Activated CD8-positive, alpha-beta memory T cell treated with anti-CD3 and anti-CD28 coated beads, Interleukin-2, amount 10 ng/mL, durations not matched to agents 7 days and 5 days (primary cell): ENCODE results near the gene MTMR1. TPM values are rescaled to one million over a fixed set of nuclear protein-coding genes. Genes with fewer than 3 reads are reported as not detected.
A peak's percentile ranks its signal among the peaks of the same experiment; 100 is the strongest.

Experiments
- ATAC-seq: fragments of 150-1000 bp; cut with Tn5 transposase; one replicate; pipeline ENCODE4 v1.10.0; 2021; ENCODE audit warnings: moderate library complexity
- CTCF ChIA-PET: fragments of 350-600 bp; sonication (Branson Sonifier 250); formaldehyde crosslinking; loops from one replicate; lab custom pipeline; 2021; ENCODE audit warnings: antibody characterized with exemption; lab: Charles Lee
- DNase-seq: peaks from one replicate; pipeline ENCODE4 v3.0.0-alpha.2; 2020
- H3K27ac Mint-ChIP-seq: one replicate; pipeline ENCODE4 v1.8.0; 2021; ENCODE audit warnings: mild to moderate bottlenecking, mixed read lengths
- H3K27me3 Mint-ChIP-seq: one replicate; pipeline ENCODE4 v1.8.0; 2021; ENCODE audit warnings: mixed read lengths
- H3K36me3 Mint-ChIP-seq: one replicate; pipeline ENCODE4 v1.8.0; 2021; ENCODE audit warnings: mild to moderate bottlenecking, mixed read lengths
- H3K4me1 Mint-ChIP-seq: one replicate; pipeline ENCODE4 v1.8.0; 2021; ENCODE audit warnings: mixed read lengths
- H3K4me3 Mint-ChIP-seq: one replicate; pipeline ENCODE4 v1.8.0; 2021; ENCODE audit warnings: mild to moderate bottlenecking, moderate library complexity, mixed read lengths
- H3K9me3 Mint-ChIP-seq: one replicate; pipeline ENCODE4 v1.8.0; 2022; ENCODE audit warnings: low read depth, mixed read lengths
- total RNA-seq, 2 experiments: library from RNA; stranded (reverse); gene quantifications; one replicate each; pipeline ENCODE4 v1.2.3, GENCODE V29; 2021

MTMR1 gene
- total RNA-seq, result 10 to 100 TPM; 32.7 to 34.7 TPM

- peak within 1 kb of the TSS; percentile 99 for H3K27ac Mint-ChIP-seq
- no peaks in the 10 kb centered on the region for H3K27me3 Mint-ChIP-seq
- CTCF ChIA-PET, result interaction anchor here (1.0 to 1.6 kb wide), 5 partner anchors 9 to 27 kb away, joined by 3 to 8 read pairs (median 3); no protein-coding TSS in a partner anchor
- H3K36me3 Mint-ChIP-seq, result peaks cover 25% of the 10 kb centered on the region
- peak within 1 kb of the TSS; percentile 86 for H3K4me3 Mint-ChIP-seq
- ATAC-seq (peak; percentile 68), DNase-seq (peak; percentile 61)
- no peaks in the 10 kb centered on the region for H3K9me3 Mint-ChIP-seq
- H3K4me1 Mint-ChIP-seq, result peaks cover 77% of the 10 kb centered on the region
Observed at GRCh38 chrX:150692831-150693724, at the start of gene MTMR1. MTMR1 (plus strand) TSS chrX:150693396; CDS start chrX:150693531, 135 bp downstream.

GRCh38 chrX:150643958-150644357, 49.2 kb upstream of the MTMR1 start:
- no peak overlapping the region for H3K27ac Mint-ChIP-seq

GRCh38 chrX:150644422-150644821, 48.8 kb upstream of the MTMR1 start:
- H3K4me3 Mint-ChIP-seq, result no peak overlapping the region
- DNase-seq, result no peak
- no peak overlapping the region for H3K27ac Mint-ChIP-seq
- peaks cover 17% of the 10 kb centered on the region for H3K36me3 Mint-ChIP-seq
- CTCF ChIA-PET, result interaction anchor here (1.0 to 1.4 kb wide), 2 partner anchors 18 to 57 kb away, joined by 3 read pairs; no protein-coding TSS in a partner anchor
- H3K9me3 Mint-ChIP-seq, result no peaks in the 10 kb centered on the region
- no peaks in the 10 kb centered on the region for H3K27me3 Mint-ChIP-seq
- no peak for ATAC-seq
- no peaks in the 10 kb centered on the region for H3K4me1 Mint-ChIP-seq

More at GRCh38 chrX:150643958-150644357, 49.2 kb upstream of the MTMR1 start:
- Mint-ChIP-seq H3K4me1 (no peaks in the 10 kb centered on the region), H3K4me3 (no peak overlapping the region), H3K27me3 (no peaks in the 10 kb centered on the region), H3K36me3 (peaks cover 17% of the 10 kb centered on the region), H3K9me3 (no peaks in the 10 kb centered on the region)
- CTCF ChIA-PET, result interaction anchor here (1.4 kb wide), 1 partner anchor 19 kb away, joined by 3 read pairs; no protein-coding TSS in a partner anchor
- DNase-seq (no peak), ATAC-seq (no peak)

GRCh38 chrX:150647331-150647730, 45.9 kb upstream of the MTMR1 start:
- Mint-ChIP-seq H3K4me3 (no peak overlapping the region), H3K36me3 (peaks cover 18% of the 10 kb centered on the region), H3K27me3 (no peaks in the 10 kb centered on the region), H3K4me1 (no peaks in the 10 kb centered on the region), H3K9me3 (no peaks in the 10 kb centered on the region), H3K27ac (no peak overlapping the region)
- CTCF ChIA-PET, result no interaction called here
- DNase-seq, result no peak
- ATAC-seq, result no peak

- no peak for DNase-seq
- H3K27ac Mint-ChIP-seq, result no peak overlapping the region
- no peaks in the 10 kb centered on the region for H3K27me3 Mint-ChIP-seq
- ATAC-seq, result no peak
- peaks cover 21% of the 10 kb centered on the region for H3K36me3 Mint-ChIP-seq
- H3K4me1 Mint-ChIP-seq, result no peaks in the 10 kb centered on the region
- CTCF ChIA-PET, result no interaction called here
- no peaks in the 10 kb centered on the region for H3K9me3 Mint-ChIP-seq
- no peak overlapping the region for H3K4me3 Mint-ChIP-seq
Observed at GRCh38 chrX:150648296-150648940, 44.8 kb upstream of the MTMR1 start.

- H3K9me3 Mint-ChIP-seq, result no peaks in the 10 kb centered on the region
- H3K27me3 Mint-ChIP-seq, result no peaks in the 10 kb centered on the region
- ATAC-seq (no peak), DNase-seq (no peak)
- H3K27ac Mint-ChIP-seq, result no peak overlapping the region
- CTCF ChIA-PET, result no interaction called here
- no peaks in the 10 kb centered on the region for H3K4me1 Mint-ChIP-seq
- H3K4me3 Mint-ChIP-seq, result no peak overlapping the region
- peaks cover 22% of the 10 kb centered on the region for H3K36me3 Mint-ChIP-seq
Observed at GRCh38 chrX:150649096-150649870, 43.9 kb upstream of the MTMR1 start.

GRCh38 chrX:150651906-150652305, 41.3 kb upstream of the MTMR1 start:
- ATAC-seq (no peak), DNase-seq (no peak)
- CTCF ChIA-PET, result interaction anchor here (2.1 kb wide), 1 partner anchor 64 kb away, joined by 5 read pairs; no protein-coding TSS in a partner anchor
- H3K4me3 Mint-ChIP-seq, result no peak overlapping the region
- H3K36me3 Mint-ChIP-seq, result peaks cover 30% of the 10 kb centered on the region
- no peaks in the 10 kb centered on the region for H3K27me3 Mint-ChIP-seq
- no peaks in the 10 kb centered on the region for H3K9me3 Mint-ChIP-seq
- H3K4me1 Mint-ChIP-seq, result no peaks in the 10 kb centered on the region
- no peak overlapping the region for H3K27ac Mint-ChIP-seq

GRCh38 chrX:150655788-150656187, 37.4 kb upstream of the MTMR1 start:
- H3K4me1 Mint-ChIP-seq, result no peaks in the 10 kb centered on the region
- H3K27ac Mint-ChIP-seq, result no peak overlapping the region
- H3K9me3 Mint-ChIP-seq, result no peaks in the 10 kb centered on the region
- DNase-seq (no peak), ATAC-seq (no peak)
- H3K36me3 Mint-ChIP-seq, result peaks cover 35% of the 10 kb centered on the region
- no peaks in the 10 kb centered on the region for H3K27me3 Mint-ChIP-seq
- no peak overlapping the region for H3K4me3 Mint-ChIP-seq
- CTCF ChIA-PET, result no interaction called here

GRCh38 chrX:150663073-150663472, 30.1 kb upstream of the MTMR1 start:
- Mint-ChIP-seq H3K27me3 (no peaks in the 10 kb centered on the region), H3K4me3 (no peak overlapping the region), H3K36me3 (peaks cover 37% of the 10 kb centered on the region), H3K27ac (no peak overlapping the region), H3K9me3 (no peaks in the 10 kb centered on the region), H3K4me1 (no peaks in the 10 kb centered on the region)
- ATAC-seq (no peak), DNase-seq (no peak)
- CTCF ChIA-PET, result interaction anchor here (1.0 kb wide), 1 partner anchor 18 kb away, joined by 3 read pairs; no protein-coding TSS in a partner anchor

- no peak overlapping the region for H3K27ac Mint-ChIP-seq
- CTCF ChIA-PET, result no interaction called here
- no peak overlapping the region for H3K4me3 Mint-ChIP-seq
- H3K9me3 Mint-ChIP-seq, result no peaks in the 10 kb centered on the region
- ATAC-seq (no peak), DNase-seq (no peak)
- no peaks in the 10 kb centered on the region for H3K27me3 Mint-ChIP-seq
- peaks cover 43% of the 10 kb centered on the region for H3K36me3 Mint-ChIP-seq
- no peaks in the 10 kb centered on the region for H3K4me1 Mint-ChIP-seq
Observed at GRCh38 chrX:150664290-150664689, 28.9 kb upstream of the MTMR1 start.

GRCh38 chrX:150676221-150676620, 17.0 kb upstream of the MTMR1 start:
- Mint-ChIP-seq H3K36me3 (peaks cover 4% of the 10 kb centered on the region), H3K4me1 (no peaks in the 10 kb centered on the region), H3K27me3 (no peaks in the 10 kb centered on the region), H3K27ac (no peak overlapping the region), H3K4me3 (no peak overlapping the region), H3K9me3 (no peaks in the 10 kb centered on the region)
- DNase-seq (no peak), ATAC-seq (no peak)
- CTCF ChIA-PET, result no interaction called here

GRCh38 chrX:150680974-150681373, 12.2 kb upstream of the MTMR1 start:
- Mint-ChIP-seq H3K4me1 (peaks cover 2% of the 10 kb centered on the region), H3K4me3 (no peak overlapping the region), H3K36me3 (peaks cover 1% of the 10 kb centered on the region), H3K27ac (no peak overlapping the region), H3K27me3 (no peaks in the 10 kb centered on the region), H3K9me3 (no peaks in the 10 kb centered on the region)
- DNase-seq (no peak), ATAC-seq (peak; percentile 39)
- CTCF ChIA-PET, result interaction anchor here (1.1 to 1.5 kb wide), 3 partner anchors 12 to 37 kb away, joined by 3 to 5 read pairs (median 3); no protein-coding TSS in a partner anchor

- Mint-ChIP-seq H3K27me3 (no peaks in the 10 kb centered on the region), H3K27ac (no peak overlapping the region)
- CTCF ChIA-PET, result interaction anchor here (0.6 to 3.5 kb wide), 14 partner anchors 9 to 195 kb away, joined by 3 to 19 read pairs (median 5); partner anchors contain the start of gene MTMR1
Observed at GRCh38 chrX:150683112-150683511, 10.1 kb upstream of the MTMR1 start.

More at GRCh38 chrX:150683112-150683511, 10.1 kb upstream of the MTMR1 start:
- Mint-ChIP-seq H3K4me3 (no peak overlapping the region), H3K4me1 (peaks cover 2% of the 10 kb centered on the region), H3K36me3 (no peaks in the 10 kb centered on the region), H3K9me3 (no peaks in the 10 kb centered on the region)
- DNase-seq, result no peak
- no peak for ATAC-seq
